Activated CD4-positive, alpha-beta T cell treated with anti-CD3 and anti-CD28 coated beads, Interleukin-2, amount 10 ng/mL, durations not matched to agents 24 days and 14 days (primary cell): ENCODE measurements around the gene UBA6. TPM values are rescaled to one million over a fixed set of nuclear protein-coding genes. Genes with fewer than 3 reads are reported as not detected.
A peak's percentile ranks its signal among the peaks of the same experiment; 100 is the strongest.

Experiments
- DNase-seq: peaks from one replicate; pipeline ENCODE4 v3.0.0; 2022
- H3K27ac Mint-ChIP-seq: one replicate; pipeline ENCODE4 v1.8.0; 2022; ENCODE audit warnings: mild to moderate bottlenecking, mixed read lengths
- H3K27me3 Mint-ChIP-seq: one replicate; pipeline ENCODE4 v1.8.0; 2022; ENCODE audit warnings: mixed read lengths
- H3K36me3 Mint-ChIP-seq: one replicate; pipeline ENCODE4 v1.8.0; 2022; ENCODE audit warnings: low read depth, mild to moderate bottlenecking, mixed read lengths
- H3K4me1 Mint-ChIP-seq: one replicate; pipeline ENCODE4 v1.8.0; 2021; ENCODE audit warnings: mixed read lengths
- H3K4me3 Mint-ChIP-seq: one replicate; pipeline ENCODE4 v1.8.0; 2022; ENCODE audit warnings: mild to moderate bottlenecking, moderate library complexity, mixed read lengths
- H3K9me3 Mint-ChIP-seq: one replicate; pipeline ENCODE4 v1.8.0; 2021; ENCODE audit warnings: mixed read lengths
- intact Hi-C: fragments of 100-400 bp; cut with micrococcal nuclease; formaldehyde crosslinking; loops from one replicate; pipeline ENCODE4 v1.15.1; 2023
- total RNA-seq: library from RNA; stranded (reverse); gene quantifications from 2 replicates; pipeline ENCODE4 v1.2.3, GENCODE V29; 2022

The UBA6 gene
- total RNA-seq, 1 donor from 2014 or later, result 85.4 TPM

- peaks cover 8% of the 10 kb centered on the region for H3K9me3 Mint-ChIP-seq
- H3K4me1 Mint-ChIP-seq, result peaks cover 42% of the 10 kb centered on the region
- peak; percentile 74 for DNase-seq
- H3K36me3 Mint-ChIP-seq, result peaks cover 42% of the 10 kb centered on the region
- no peaks in the 10 kb centered on the region for H3K27me3 Mint-ChIP-seq
- peak overlapping the region; percentile 83 for H3K27ac Mint-ChIP-seq
- H3K4me3 Mint-ChIP-seq, result peak overlapping the region; percentile 68
- intact Hi-C loops, result loop anchor here (1.0 kb wide), 1 partner anchor 8 kb away; no protein-coding TSS in a partner anchor
Observed at GRCh38 chr4:67575232-67576058, 125.5 kb downstream of the UBA6 start.

DNA sequence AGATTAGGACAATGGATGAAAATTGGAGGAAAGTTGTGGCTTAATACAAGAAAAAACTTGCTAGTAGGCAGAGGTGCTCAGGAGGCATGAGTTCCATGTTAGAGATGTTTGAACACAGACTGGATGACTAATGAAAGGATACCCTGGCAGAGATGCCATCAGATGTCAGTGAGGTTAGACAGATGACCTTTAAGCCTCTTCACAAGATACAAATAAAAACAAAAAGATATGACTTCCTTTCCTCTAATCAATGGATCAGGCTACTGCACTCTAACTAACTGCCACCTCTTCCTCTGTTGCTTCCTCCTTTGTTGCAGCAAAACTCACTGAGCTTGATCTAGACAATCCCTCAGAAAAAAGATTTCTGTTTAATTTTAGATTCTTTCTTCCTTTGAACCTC is 127.8 kb downstream of the UBA6 start:
- intact Hi-C loops, result loop anchor here (1.0 to 2.0 kb wide), 2 partner anchors 8 to 14 kb away; partner anchors contain the start of gene STAP1
- no peak for DNase-seq
- H3K4me3 Mint-ChIP-seq, result peak overlapping the region; percentile 23
- H3K27ac Mint-ChIP-seq, result peak overlapping the region; percentile 31
- no peaks in the 10 kb centered on the region for H3K9me3 Mint-ChIP-seq
- H3K36me3 Mint-ChIP-seq, result peaks cover 32% of the 10 kb centered on the region
- H3K27me3 Mint-ChIP-seq, result no peaks in the 10 kb centered on the region
- H3K4me1 Mint-ChIP-seq, result peaks cover 40% of the 10 kb centered on the region

DNA sequence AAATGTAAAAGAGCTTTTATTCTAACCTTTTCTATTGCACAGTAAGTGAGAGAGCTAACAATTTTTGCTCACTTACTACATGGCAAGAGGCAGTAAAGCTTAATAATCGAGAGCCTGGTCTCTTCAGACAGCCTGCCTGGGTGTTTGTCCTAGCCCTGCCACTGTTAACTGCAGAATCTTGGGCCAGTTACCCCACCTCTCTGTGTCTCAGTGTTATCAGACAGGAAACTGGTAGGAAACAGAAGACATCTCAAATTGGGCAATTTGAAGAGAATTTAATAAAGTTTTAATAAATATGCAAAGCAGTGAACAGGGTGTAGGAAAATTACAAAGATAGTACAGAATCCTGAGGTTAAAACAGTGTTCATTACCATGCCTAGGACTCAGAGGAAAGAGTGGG is 129.0 kb downstream of the UBA6 start:
- intact Hi-C loops, result loop anchor here (2.0 kb wide), 1 partner anchor 13 kb away; the partner anchor contains the start of gene STAP1

DNA sequence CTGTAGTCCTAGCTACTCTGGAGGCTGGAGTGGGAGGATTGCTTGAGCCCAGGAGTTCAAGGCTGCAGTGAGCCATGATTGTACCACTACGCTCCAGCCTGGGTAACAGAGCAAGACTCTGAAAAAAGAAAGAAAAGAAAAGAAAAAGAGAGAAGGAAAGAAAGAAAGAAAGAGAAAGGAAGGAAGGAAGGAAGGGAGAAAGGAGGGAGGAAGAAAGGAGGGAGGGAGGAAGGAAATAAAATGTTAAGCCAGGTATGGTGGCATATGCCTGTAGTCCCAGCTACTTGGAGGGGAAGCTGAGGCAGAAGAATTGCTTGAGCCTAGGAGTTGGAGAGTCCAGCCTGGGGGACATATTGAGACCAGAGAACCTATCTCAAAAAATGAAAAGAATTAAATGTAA is 130.4 kb downstream of the UBA6 start:
- intact Hi-C loops, result no loop called here
- Mint-ChIP-seq H3K27me3 (no peaks in the 10 kb centered on the region), H3K27ac (no peak overlapping the region), H3K9me3 (no peaks in the 10 kb centered on the region), H3K4me3 (no peak overlapping the region), H3K4me1 (peaks cover 38% of the 10 kb centered on the region), H3K36me3 (peaks cover 26% of the 10 kb centered on the region)
- no peak for DNase-seq

More for the DNA sequence above, 129.0 kb downstream of the UBA6 start:
- Mint-ChIP-seq H3K36me3 (peaks cover 29% of the 10 kb centered on the region), H3K9me3 (no peaks in the 10 kb centered on the region), H3K27ac (no peak overlapping the region), H3K4me3 (no peak overlapping the region), H3K27me3 (no peaks in the 10 kb centered on the region), H3K4me1 (peaks cover 42% of the 10 kb centered on the region)
- no peak for DNase-seq

DNA sequence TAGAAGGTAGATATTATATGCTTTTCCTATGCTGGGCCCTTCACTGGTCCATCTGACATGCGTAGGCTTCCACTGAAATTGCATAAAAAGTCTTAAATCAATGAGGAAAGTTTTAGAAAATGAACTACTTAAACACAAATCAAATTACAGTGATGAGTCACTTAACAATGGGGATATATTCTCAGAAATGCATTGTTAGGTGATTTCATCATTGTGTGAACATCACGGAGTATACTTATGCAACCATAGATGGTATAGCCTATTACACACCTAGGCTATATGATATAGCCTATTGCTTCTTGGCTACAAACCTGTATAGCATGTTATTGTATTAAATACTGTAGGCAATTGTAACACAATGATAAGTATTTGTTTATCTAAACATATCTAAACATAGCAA is 132.1 kb downstream of the UBA6 start:
- H3K27ac Mint-ChIP-seq, result no peak overlapping the region
- H3K36me3 Mint-ChIP-seq, result peaks cover 31% of the 10 kb centered on the region
- intact Hi-C loops, result no loop called here
- no peak for DNase-seq
- H3K4me1 Mint-ChIP-seq, result peaks cover 33% of the 10 kb centered on the region
- H3K9me3 Mint-ChIP-seq, result no peaks in the 10 kb centered on the region
- H3K4me3 Mint-ChIP-seq, result no peak overlapping the region
- H3K27me3 Mint-ChIP-seq, result no peaks in the 10 kb centered on the region

DNA sequence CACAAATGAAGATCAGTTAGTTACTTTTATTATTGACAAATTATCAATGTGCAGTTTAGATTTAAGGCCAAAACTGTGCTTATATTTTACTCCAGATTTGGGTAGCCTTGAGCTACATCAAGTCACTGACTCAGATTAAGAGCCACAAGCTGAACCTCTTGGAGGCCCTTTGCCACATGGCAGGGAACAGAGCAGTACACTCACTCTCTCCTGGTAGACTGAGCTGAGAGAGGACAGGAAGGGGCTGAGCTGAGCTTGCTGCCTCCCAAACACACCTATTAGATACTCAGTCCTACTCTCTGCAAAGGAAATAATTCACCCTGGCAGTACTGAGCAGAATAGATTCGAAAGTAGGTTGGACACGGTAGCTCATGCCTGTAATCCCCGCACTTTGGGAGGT is 134.6 kb downstream of the UBA6 start:
- peaks cover 37% of the 10 kb centered on the region for H3K36me3 Mint-ChIP-seq
- H3K4me1 Mint-ChIP-seq, result peaks cover 27% of the 10 kb centered on the region
- H3K9me3 Mint-ChIP-seq, result no peaks in the 10 kb centered on the region
- peak overlapping the region; percentile 4 for H3K27ac Mint-ChIP-seq
- no peak for DNase-seq
- H3K4me3 Mint-ChIP-seq, result no peak overlapping the region
- H3K27me3 Mint-ChIP-seq, result no peaks in the 10 kb centered on the region
- intact Hi-C loops, result loop anchor here (1.0 to 2.0 kb wide), 2 partner anchors 8 to 14 kb away; partner anchors contain the start of gene STAP1

DNA sequence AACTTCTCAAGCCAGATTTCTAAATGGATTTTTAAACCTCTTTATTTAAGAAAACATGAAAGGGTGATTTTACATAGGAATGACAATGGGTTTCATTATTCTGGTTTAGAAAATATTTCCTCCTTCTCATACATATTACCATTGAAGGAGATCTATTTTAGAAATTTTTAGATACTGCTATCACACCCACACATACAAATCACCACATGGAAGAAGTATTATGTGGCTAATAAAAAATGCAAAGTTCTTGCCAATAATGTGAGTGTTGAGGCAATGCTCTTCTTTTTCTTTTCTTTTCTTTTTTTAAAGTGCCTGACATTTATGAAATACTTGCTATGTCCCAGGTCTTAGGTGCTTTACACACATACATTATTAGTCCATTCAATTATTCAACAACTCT is 135.7 kb downstream of the UBA6 start:
- H3K27me3 Mint-ChIP-seq, result no peaks in the 10 kb centered on the region
- peaks cover 35% of the 10 kb centered on the region for H3K36me3 Mint-ChIP-seq

More for the DNA sequence above, 135.7 kb downstream of the UBA6 start:
- H3K4me1 Mint-ChIP-seq, result peaks cover 32% of the 10 kb centered on the region
- H3K9me3 Mint-ChIP-seq, result no peaks in the 10 kb centered on the region
- DNase-seq, result no peak
- no peak overlapping the region for H3K27ac Mint-ChIP-seq
- no peak overlapping the region for H3K4me3 Mint-ChIP-seq
- intact Hi-C loops, result no loop called here

Other genes starting within 250 kb of the UBA6 start
- 25.7 and 28.3 TPM in 2 replicates for gene CENPC, start 155.7 kb downstream of the UBA6 start, total RNA-seq
- gene STAP1, start 142.4 kb downstream of the UBA6 start, total RNA-seq, result 15.0 and 15.6 TPM in 2 replicates
- not detected in 2 replicates for gene GNRHR, start 53.2 kb upstream of the UBA6 start, total RNA-seq
- not detected in 2 replicates for gene TMPRSS11D, start 182.8 kb upstream of the UBA6 start, total RNA-seq